Lower leg skin (tissue), 3 donors: ENCODE results near the gene CCDC181.

Experiments
- CTCF ChIP-seq, 3 donors: fragments of 450-650 bp; IDR thresholded peaks; one replicate each; pipeline ENCODE4 v1.5.1; 2016; ENCODE audit warnings: antibody characterized with exemption in 3 of 3, mild to moderate bottlenecking in 3 of 3, moderate library complexity in 2 of 3
- POLR2A ChIP-seq, 2 donors: fragments of 450-650 bp; IDR thresholded peaks; one replicate each; pipeline ENCODE4 v1.6.1; 2016 to 2017; ENCODE audit warnings: antibody characterized with exemption in 2 of 2, mild to moderate bottlenecking in 1 of 2, moderate library complexity in 1 of 2

DNA sequence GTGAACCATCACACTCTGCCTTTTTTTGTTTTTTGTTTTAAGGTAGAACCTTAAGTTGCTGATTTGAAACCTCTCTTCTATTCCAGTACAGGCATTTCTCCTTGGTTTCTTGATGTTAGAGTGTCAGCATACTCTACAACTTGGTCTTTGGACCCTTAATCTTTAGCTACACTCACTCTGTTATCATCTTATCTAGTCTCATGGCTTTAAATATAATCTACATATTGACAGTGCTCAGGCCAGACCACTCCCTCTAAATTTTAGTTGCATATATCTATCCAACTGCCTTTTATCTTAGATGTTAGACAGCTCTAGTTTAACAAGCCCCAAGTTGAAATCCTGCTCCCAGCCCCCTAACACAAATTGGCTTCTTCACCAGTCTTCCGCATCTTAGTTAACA is 81.8 kb downstream of the CCDC181 start:
- TF ChIP-seq POLR2A (IDR thresholded peaks at IDR 0.05) (no peak), CTCF (IDR thresholded peaks at IDR 0.05) (no peak)
